Measurements from ENCODE around the gene TMEM141. TPM values are rescaled to one million over a fixed set of nuclear protein-coding genes. Genes with fewer than 3 reads are reported as not detected.

TMEM141 gene
- total RNA-seq, 1 experiment from 2014 or later: 24.0 TPM

DNA sequence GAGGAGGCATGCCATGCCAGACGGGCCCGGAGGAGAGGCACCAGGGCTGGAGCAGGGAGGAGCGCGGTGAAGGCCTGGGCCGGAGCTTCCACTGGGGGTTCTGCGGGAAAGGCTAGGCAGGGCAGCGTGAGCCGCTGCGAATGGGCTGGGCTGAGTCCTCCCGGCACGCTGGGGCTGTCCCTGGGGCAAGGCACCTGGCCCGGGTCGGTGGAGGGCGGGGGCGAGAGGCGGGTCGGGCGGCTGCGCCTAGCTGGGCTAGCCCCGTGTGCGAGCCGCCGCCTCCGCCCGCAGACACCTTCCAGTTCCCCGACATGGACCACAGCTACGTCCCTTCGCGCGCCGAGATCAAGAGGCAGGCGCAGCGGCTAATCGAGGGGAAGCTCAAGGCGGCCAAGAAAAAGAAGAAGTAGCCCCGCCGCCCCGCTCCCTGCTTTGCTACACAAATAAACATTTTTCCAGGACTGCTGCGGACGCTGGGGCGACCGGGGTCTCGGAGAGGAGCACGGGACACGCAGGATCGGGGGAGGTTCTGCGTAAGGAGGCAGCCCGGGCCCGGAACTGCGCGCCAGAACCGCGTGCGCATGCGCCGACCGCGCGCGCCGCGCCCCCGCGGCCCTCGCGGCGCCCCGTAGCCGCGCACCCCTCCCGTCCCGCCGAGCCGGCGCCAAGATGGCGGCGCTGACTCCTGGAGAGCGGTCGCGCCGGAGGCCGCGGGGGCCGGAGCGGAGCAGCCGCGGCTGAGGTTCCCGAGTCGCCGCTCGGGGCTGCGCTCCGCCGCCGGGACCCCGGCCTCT lies 16.3 kb downstream of the TMEM141 start, which contains the start of gene RABL6:
TSS of gene RABL6 (plus strand) at position 668 of the 794 bp plus-strand sequence. CDS start 249 bp downstream, outside the sequence.
- DNase-seq (ENCODE audit: extremely low read depth, low read depth): peak; percentile 66

DNA sequence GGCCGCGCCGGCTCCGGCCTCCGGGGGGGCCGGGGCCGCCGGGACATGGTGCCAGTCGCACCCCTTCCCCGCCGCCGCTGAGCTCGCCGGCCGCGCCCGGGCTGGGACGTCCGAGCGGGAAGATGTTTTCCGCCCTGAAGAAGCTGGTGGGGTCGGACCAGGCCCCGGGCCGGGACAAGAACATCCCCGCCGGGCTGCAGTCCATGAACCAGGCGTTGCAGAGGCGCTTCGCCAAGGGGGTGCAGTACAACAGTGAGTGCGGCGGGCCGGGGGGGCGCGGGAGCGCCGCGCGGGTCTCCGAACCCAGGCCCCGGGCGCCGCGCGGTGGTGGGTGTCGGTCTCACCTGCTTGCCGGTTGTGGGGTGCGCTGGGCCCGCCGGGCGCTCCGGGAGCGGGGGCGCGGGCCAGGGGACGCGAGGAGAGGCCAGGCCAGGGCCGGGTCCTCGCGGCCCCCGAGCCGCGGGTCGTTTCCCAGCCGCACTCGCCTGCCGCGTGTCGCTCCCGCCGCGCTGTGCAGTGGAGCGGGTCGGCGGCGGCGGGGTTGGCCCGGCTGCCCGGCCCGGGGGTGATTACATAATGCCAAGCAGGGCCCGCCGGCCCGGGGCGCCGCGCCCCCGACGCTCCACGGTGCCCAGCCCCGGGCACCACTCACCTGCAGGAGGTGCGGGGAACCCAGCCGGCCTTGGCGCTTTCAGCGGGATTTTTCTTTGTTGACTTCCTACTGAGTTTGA lies 17.1 kb downstream of the TMEM141 start:
- no peak for DNase-seq (ENCODE audit: extremely low read depth, low read depth)

DNA sequence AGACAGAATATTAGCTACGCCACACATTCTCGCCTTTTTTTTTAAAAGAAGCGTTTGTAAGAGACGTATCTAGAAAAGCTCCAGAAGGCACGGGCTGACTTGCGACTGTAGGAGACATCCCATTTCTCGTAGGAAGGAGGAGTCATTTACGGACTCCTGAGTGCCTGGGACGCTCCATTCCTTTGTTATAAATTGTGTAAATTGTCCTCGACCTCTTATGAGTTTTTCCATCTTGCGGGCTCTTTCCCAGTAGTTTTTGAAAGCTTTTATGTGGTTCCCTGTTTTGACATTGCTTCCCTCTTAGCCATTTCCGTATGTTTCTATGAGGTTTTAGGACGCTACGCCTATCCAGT lies 17.6 kb downstream of the TMEM141 start:
- no peak for DNase-seq (ENCODE audit: extremely low read depth, low read depth)

DNA sequence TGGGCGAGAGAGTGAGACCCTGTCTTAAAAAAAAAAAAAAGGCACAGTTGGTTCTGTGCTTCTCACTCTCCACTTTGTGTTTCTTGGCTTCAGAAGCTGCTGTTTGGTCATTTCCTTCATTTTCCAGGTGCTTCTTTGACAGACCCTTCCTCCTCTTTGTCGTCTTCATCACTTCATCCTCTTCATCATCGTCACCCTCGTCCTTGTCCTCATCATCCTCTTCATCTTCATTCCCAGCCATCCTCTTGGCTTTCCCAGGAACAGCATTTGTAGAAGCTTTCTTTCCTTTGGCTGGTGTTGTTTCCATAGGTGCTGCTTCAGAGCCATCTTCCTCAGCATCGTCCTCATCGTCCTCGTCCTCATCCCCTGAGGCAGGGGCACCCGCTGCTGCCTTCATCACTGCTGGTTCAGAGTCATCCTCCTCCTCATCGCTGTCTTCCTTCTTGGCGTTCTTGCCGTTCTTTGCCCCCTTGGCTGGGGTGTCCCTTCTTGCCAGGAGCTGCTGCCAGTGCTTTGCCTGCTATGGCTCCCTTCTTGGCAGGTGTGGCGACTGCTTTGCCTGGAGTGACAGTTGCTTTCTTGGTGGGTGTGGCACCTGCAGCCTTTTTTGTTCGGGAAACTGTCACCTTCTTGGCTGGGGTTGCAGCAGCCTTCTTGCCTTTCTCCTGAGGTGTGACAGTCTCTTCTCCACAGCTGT lies 23.7 kb downstream of the TMEM141 start:
- no peak for DNase-seq (ENCODE audit: extremely low read depth, low read depth)

DNA sequence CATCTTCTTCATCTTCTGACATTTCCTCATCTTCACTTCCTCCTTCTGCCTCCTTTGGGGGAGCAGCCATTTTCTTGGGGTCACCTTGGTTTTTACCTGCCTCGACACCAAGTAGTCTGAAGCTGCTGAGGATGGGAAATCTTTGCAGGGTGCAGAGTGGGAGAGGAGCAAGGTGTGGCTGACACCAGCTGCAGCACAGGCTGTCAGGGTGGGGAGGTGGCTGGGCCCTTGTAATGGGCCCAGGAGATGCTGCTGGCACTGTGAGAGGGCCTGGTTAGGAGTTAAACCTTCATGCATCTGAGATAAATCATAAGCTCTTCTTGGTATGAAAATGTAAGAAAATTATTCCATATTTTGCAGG lies 24.3 kb downstream of the TMEM141 start:
- DNase-seq (ENCODE audit: extremely low read depth, low read depth): no peak

DNA sequence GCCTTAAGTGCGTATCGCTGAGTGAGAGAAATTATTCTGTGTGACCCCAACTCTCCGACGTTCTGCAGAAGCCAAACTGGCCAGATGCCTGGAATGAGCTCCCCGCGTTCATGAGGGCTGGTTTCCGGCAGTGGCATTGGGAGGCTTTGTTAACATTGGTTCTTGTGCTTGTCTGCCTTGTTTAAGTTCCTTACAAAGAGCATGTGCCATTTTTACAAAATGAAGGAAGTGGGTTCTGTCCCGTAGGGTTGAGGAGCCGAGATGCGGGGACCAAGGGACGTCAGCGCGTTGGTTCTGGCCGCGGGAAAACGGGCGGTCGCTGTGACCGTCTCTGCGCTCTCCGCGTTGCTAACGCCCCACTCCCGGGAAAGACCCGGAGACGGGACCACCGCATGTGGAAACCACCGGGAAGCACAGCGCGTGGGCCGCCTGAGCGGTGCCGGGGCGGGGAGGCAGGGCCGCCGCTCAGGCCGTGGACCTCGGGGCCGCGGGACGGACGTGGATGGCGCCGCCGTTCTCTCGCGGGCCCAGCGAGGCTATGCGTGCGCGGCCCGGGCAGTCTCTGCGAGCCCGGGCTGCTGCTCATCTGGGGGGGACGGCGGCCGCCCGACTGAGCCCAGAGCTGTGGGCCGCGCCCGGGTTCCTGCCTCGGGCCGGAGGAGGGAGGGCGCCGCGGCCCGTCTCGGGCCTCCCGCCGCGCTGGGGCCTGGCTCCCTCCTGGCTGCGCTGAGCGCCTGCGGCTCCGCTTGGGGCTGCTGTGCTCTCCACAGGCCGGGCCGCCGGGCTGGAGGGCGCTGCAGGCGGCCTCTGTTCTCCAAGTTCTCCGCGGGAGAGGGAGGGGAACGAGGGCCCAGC lies 30.1 kb downstream of the TMEM141 start:
- no peak for DNase-seq (ENCODE audit: extremely low read depth, low read depth)

DNA sequence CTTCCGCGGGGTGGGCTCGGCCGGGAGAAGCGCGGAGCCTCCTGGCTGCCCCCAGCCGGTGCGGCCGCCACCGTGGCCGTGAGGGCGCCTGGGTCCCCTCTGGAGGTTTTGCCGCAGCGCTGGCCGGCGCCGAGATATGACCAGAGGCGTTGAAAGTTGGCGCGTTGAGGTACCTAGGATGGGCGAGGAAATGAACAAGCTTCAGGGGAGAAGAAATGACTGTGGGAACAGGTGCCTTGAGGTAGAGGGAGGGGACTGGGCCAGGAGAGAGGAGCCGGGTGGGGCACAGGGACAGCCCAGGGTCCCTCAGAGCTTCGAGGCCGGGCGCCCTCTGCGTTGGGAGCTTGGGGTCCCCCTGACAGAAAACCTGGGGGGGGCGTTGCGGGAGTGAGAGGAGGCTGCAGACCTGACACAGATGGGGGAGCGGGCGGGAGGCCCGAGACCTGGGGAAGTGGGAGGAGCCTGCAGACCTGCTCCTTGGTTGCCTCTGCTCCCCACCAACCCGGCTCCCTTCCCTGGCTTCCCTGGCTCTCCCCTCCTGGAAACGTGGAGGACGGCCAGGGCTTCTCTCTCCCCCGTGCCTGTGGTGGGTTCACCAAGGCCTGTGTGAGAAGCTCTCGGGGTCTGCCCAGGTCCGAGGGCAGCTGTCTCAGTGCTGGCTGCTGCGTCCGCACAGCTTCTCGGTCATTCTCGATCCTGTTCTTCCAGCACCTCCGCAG lies 30.8 kb downstream of the TMEM141 start:
- no peak for DNase-seq (ENCODE audit: extremely low read depth, low read depth)

DNA sequence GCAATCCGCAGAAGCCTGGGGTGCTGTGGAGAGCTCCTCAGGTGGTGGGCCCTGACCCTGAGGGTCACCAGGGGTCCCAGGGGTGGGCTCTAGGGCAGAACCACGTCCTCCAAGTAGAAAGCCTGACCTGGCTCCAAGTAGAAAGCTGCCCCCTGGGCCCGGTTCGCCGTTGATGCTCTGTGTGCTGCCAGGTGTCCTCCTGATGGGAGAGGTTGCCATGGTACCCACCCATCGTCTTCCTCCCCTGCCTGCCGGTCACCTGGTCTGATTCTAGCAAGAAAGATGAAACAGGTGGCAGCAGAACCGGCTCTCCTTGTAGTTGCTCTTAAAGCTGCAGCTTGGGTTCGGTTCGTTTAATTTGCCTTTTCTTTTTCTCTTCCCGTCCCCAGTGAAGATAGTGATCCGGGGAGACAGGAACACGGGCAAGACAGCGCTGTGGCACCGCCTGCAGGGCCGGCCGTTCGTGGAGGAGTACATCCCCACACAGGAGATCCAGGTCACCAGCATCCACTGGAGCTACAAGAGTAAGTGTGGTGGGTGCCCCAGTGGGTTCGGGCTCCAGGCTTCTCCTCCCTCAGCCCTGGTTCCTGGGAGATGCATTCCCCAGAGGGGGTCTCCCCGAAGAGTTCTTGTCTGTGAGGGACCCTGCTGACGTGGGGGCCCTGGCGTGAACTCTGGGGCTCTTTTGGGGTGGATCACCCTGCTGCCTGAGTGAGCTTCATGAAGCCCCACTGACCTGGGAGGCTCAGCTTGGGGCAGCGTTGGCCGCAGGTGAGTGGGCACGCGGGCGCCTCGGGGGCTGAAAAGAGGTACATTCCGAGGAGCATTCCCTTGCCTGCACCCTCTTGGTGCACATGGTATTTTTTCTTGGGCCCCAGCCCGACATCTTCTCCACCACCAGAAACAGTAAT lies 32.2 kb downstream of the TMEM141 start:
- DNase-seq (ENCODE audit: extremely low read depth, low read depth): no peak

DNA sequence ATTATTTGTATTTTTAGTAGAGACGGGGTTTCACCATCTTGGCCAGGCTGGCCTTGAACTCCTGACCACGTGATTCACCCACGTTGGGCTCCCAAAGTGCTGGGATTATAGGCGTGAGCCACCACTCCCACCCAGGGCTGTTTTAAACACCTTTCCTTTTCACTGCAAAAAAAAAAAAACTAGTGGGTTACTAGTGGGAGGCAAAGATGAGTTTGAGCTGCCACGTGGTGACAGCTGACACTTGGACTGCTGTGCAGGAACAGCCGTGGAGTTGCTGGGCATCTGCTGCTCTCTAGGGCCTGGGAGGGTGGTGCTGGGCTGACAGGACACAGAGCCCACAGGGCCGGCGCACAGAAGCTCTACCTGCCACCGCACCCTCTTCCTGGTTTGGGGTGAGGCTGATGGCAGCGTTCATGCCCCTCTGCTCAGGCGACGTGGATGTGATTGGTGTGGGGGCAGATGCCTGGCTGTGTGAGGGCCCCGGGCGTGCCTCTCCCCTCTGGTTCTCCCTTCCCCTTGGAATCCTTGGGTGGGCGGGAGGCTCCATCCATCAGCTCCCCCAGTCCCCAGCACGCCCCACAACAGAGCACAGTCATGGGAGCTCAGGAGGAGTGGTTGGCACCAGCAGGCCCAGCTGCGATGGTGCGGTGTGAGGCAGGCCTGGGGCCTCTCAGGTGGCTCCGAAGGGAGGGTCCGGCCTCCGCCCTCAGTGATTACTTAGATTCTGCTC lies 33.5 kb downstream of the TMEM141 start:
- no peak for DNase-seq (ENCODE audit: extremely low read depth, low read depth)

DNA sequence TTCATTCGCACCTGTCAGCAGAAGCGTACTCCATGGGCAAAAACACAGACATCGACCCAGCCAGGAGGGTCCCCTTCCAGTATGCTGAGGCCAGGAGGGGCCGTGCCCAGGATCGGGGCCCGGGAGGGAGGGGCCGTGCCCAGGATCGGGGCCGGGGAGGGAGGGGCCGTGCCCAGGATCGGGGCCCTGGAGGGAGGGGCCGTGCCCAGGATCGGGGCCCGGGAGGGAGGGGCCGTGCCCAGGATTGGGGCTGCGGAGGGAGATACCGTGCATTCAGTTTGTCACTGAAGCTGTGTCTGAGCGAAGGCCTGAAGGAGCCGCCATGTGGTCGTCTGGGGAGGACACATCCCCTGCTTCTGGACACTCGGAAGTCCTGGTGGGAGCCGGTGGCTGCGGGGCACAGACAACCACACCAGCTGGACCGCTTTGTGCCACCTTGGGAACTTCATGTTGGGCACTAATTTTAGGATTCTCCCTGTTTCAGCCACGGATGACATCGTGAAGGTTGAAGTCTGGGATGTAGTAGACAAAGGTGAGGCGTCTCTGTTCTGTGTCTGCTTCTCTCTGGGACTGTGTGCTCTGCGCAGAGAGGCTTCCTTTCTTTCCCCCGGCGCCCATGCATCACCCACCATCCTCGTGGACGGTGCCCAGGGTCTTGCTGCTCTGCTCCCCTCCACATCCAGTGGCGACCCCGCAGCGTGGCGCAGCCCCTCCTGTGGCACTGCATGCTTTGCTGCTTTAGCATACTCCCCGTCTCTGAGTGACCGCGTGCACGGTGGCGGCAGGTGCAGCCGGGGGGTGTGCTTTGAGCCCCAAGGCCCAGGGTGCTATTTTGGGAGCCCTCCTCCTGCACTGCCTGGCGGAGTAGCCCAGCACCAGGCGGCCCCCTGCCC lies 34.4 kb downstream of the TMEM141 start:
- no peak for DNase-seq (ENCODE audit: extremely low read depth, low read depth)

DNA sequence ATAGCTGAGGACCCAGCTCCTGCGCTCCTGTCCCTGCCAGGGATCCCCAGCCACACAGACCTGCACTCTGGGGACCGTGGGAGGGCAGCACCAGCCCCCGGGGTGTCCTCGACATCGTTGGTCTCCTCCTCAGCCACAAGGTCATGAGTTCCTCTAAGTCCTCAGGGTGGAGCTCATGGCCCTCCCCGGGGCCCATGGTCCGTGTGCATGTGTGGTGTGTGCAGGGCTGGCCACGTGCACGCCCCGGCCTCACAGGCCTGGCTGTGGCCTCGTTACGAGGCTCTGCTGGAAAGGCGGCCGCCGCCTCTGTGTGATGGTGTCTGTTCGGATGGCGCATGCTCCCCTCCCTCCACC lies 35.0 kb downstream of the TMEM141 start:
- DNase-seq (ENCODE audit: extremely low read depth, low read depth): no peak

DNA sequence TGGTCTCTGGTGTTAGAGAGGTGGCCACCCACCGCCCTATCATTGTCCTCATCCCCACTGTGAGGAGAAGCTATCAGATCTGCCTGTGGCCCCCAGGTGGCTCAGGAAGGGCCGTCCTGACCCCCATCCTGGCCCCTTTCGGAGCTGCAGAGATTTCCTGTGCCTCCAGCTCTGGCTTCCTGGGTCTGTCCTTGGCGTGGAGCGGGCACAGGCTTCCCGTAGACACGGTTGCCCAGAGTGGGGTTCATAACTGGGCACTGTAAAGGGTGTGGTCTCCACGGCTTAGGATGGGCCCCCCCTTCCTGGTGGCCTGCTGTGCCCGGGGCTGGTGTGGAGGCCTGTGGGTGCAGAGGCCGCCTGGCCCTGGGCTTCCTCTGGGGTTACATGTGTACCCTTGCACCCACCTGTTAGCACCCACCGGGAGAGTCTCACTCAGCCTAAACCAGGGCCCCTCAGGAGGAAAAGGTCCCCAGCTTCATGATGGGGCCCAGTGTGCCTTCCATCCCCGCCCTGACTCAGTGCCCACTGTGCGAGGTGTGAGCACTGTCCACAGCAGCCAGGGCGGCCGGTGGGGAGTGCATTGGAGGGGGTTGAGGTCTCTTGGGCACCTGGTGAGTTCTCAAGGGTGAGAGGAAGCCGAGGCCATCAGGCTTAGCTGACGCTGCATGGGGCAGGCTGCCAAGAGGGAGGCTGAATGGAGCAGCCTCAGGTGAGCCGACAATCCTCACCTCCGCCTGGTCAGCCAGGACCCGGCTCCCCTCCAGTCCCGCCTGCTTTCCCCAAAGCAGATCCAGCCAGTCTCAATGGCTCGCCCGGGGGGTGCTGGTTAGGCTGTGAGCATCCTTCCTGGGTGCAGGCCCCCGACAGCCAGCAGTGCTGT lies 35.8 kb downstream of the TMEM141 start:
- no peak for DNase-seq (ENCODE audit: extremely low read depth, low read depth)

DNA sequence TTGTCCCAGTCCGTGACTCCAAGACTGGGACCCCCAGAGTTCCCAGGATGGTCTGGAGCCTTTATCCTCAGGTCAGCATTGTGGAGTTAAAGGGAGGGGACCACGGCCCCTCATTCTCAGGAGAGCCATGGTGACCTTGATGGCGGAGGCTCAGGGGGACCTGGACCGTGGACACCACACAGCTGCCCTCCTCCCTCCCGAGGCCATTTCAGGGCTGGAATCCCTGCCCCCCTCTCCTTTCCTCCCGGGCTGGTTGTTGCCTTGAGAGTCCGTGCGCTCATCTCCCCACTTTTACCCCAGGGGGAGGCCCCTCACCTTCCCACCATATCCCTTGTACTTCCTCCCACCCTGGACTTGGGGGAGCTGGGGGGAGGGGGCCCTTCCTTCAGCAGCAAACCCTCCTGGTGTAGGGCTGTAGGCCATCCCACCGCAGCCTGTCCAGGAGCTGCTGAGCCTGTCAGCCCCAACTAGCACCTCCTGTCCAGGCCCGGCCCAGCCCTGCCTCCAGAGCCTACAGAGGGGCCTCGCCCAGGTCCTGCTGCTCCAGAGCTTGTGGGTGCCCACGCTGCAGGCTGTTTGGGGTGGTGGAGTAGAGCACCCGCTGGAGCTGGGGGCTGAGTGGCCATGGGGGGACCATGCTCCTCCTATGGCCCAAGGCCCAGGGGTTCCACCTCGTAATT lies 36.8 kb downstream of the TMEM141 start:
- DNase-seq (ENCODE audit: extremely low read depth, low read depth): no peak

DNA sequence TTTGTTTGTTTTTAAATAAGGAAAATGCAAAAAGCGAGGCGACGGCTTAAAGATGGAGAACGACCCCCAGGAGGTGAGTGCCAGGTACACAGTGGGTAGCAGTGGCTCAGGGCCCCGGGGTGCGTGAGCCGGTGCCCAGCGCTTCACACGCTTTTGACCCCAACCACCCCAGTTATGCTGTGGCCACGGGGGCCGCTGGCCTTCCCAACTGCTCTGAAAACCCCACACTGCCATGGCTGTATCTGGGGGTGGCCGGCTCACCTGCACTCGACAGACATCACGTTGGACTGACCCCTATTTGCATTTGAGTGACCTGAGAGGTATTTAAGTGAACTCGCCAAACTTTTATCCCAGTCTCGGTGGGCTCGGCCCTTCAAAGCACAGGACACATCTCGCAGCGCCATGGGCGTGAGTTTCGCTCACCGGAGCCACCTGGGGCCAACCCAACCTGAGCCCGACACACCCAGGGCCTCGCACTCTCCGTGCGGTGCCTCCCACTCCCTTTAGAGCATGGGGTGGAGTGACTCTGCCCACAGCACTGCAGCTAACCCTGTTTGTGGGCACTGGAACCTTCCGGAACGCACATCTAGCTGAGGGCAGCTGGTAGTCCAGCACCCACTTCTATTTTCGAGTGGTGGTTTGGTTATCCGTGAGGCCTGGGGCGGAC lies 37.5 kb downstream of the TMEM141 start:
- no peak for DNase-seq (ENCODE audit: extremely low read depth, low read depth)

DNA sequence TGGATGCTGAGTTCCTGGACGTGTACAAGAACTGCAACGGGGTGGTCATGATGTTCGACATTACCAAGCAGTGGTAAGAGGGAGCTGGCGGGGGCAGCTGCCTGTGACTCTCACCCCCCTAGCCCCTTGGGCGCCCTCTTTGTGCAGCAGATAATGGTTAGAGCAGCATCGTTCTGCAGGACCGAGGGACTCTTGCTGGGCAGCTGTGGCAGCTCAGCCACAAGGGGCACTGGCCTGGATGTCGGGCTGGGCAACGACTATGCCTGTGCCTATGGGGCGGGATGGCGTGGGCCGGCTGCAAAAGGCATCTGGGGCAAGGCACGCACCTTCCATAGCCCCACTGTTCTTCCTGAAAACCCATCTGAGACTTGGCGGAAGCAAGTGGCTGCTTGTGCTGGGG lies 38.3 kb downstream of the TMEM141 start:
- DNase-seq (ENCODE audit: extremely low read depth, low read depth): no peak
